IMR-90 (cell line): ENCODE measurements around the gene VAC14. TPM values are rescaled to one million over a fixed set of nuclear protein-coding genes. Genes with fewer than 3 reads are reported as not detected.

Experiments used
- ATAC-seq: fragments of 200-7000 bp; cut with Tn5 transposase; 2 replicates; pipeline ENCODE4 v1.9.1; 2020; ENCODE audit warnings: low read depth, mild to moderate bottlenecking, moderate library complexity
- BruUV-seq: library from RNA; stranded (reverse); fragments of 400-500 nt; replicated peaks from 2 replicates; lab custom pipeline; 2021; lab: Mats Ljungman, UMichigan
- CTCF ChIA-PET: fragments of 300-600 bp; formaldehyde crosslinking; extraction: SDS; loops from one replicate; lab custom pipeline; 2021; ENCODE audit warnings: antibody characterized with exemption; lab: Yijun Ruan, JAX
- POLR2A ChIA-PET: fragments of 300-600 bp; sonication (Branson Sonifier 250); formaldehyde crosslinking; loops from one replicate; lab custom pipeline; 2022; ENCODE audit warnings: antibody characterized with exemption; ENCODE audit not compliant: unreplicated experiment; lab: Charles Lee
- DNase-seq: peaks from one replicate; pipeline ENCODE4 v3.0.0; 2013
- H2AFZ ChIP-seq: replicated peaks from 2 replicates; pipeline ENCODE3; 2013; ENCODE audit warnings: low read length, mild to moderate bottlenecking; ENCODE audit not compliant: poor library complexity
- H2AK5ac ChIP-seq: 2 replicates; pipeline ENCODE4 v1.6.1; 2013; ENCODE audit warnings: low read depth, low read length, inconsistent platforms
- H2AK9ac ChIP-seq: replicated peaks from 2 replicates; pipeline ENCODE3; 2013; ENCODE audit warnings: mild to moderate bottlenecking, low read depth, low read length, moderate library complexity; ENCODE audit not compliant: poor library complexity
- H2BK120ac ChIP-seq: 2 replicates; pipeline ENCODE4 v1.6.1; 2013; ENCODE audit warnings: low read depth, low read length, inconsistent platforms
- H2BK15ac ChIP-seq: 3 replicates; pipeline ENCODE4 v1.6.1; 2013; ENCODE audit warnings: low read depth, low read length, inconsistent platforms
- H2BK20ac ChIP-seq: 2 replicates; pipeline ENCODE4 v1.6.1; 2013; ENCODE audit warnings: low read depth, mild to moderate bottlenecking, inconsistent platforms, low read length, moderate library complexity
- H2BK5ac ChIP-seq: 2 replicates; pipeline ENCODE4 v1.6.1; 2013; ENCODE audit warnings: mild to moderate bottlenecking, low read depth, low read length, inconsistent platforms; ENCODE audit not compliant: poor library complexity, severe bottlenecking
- H3K14ac ChIP-seq: replicated peaks from 2 replicates; pipeline ENCODE4 v1.6.1; 2013; ENCODE audit warnings: low read depth, low read length, inconsistent platforms
- H3K18ac ChIP-seq: 2 replicates; pipeline ENCODE4 v1.6.1; 2013; ENCODE audit warnings: low read depth, low read length, control low read depth
- H3K23ac ChIP-seq: 2 replicates; pipeline ENCODE4 v1.6.1; 2013; ENCODE audit warnings: low read depth, low read length, inconsistent platforms
- H3K27ac ChIP-seq: 2 replicates; pipeline ENCODE4 v1.5.1; 2013; ENCODE audit warnings: mild to moderate bottlenecking, control low read depth, low read length; ENCODE audit not compliant: insufficient read depth
- H3K27me3 ChIP-seq: 2 replicates; pipeline ENCODE4 v1.6.1; 2013; ENCODE audit warnings: low read length; ENCODE audit not compliant: control insufficient read depth, insufficient read depth
- H3K36me3 ChIP-seq: 2 replicates; pipeline ENCODE4 v1.6.1; 2013; ENCODE audit warnings: low read length, mixed read lengths; ENCODE audit not compliant: control insufficient read depth, insufficient read depth
- H3K4ac ChIP-seq: 2 replicates; pipeline ENCODE4 v1.6.1; 2013; ENCODE audit warnings: low read depth, low read length, inconsistent platforms
- H3K4me1 ChIP-seq: 2 replicates; pipeline ENCODE4 v1.6.1; 2013; ENCODE audit warnings: low read length, mixed read lengths; ENCODE audit not compliant: control insufficient read depth, insufficient read depth
- H3K4me2 ChIP-seq: 2 replicates; pipeline ENCODE4 v1.6.1; 2013; ENCODE audit warnings: low read depth, mild to moderate bottlenecking, control low read depth, low read length, moderate library complexity
- H3K4me3 ChIP-seq: 2 replicates; pipeline ENCODE4 v1.5.1; 2013; ENCODE audit warnings: low read depth, mild to moderate bottlenecking, control low read depth, low read length, moderate library complexity; ENCODE audit not compliant: insufficient read depth
- H3K56ac ChIP-seq: 2 replicates; pipeline ENCODE4 v1.6.1; 2013; ENCODE audit warnings: low read length, inconsistent platforms; ENCODE audit not compliant: insufficient read depth; ENCODE audit errors: extremely low read depth
- H3K79me1 ChIP-seq, 2 experiments: 2 replicates each; pipeline ENCODE4 v1.6.1; 2013; ENCODE audit warnings: low read length in 2 of 2, inconsistent platforms in 1 of 2, low read depth in 1 of 2
- H3K9ac ChIP-seq: 2 replicates; pipeline ENCODE4 v1.6.1; 2013; ENCODE audit warnings: low read depth, low read length, control low read depth
- H3K9me1 ChIP-seq: 2 replicates; pipeline ENCODE4 v1.6.1; 2013; ENCODE audit warnings: low read length, inconsistent platforms; ENCODE audit not compliant: insufficient read depth
- H3K9me3 ChIP-seq: 2 replicates; pipeline ENCODE4 v1.6.1; 2013; ENCODE audit warnings: low read length; ENCODE audit not compliant: control insufficient read depth, insufficient read depth
- H4K20me1 ChIP-seq: 2 replicates; pipeline ENCODE4 v1.6.1; 2013; ENCODE audit warnings: low read length, inconsistent platforms; ENCODE audit not compliant: insufficient read depth
- H4K5ac ChIP-seq: 2 replicates; pipeline ENCODE4 v1.6.1; 2013; ENCODE audit warnings: mild to moderate bottlenecking, low read depth, low read length, control low read depth
- H4K8ac ChIP-seq, 2 experiments: 2 replicates each; pipeline ENCODE4 v1.6.1; 2013; ENCODE audit warnings: low read depth in 2 of 2, low read length in 2 of 2, control low read depth in 1 of 2, inconsistent platforms in 1 of 2
- H4K91ac ChIP-seq: 2 replicates; pipeline ENCODE4 v1.6.1; 2013; ENCODE audit warnings: low read depth, low read length, inconsistent platforms; ENCODE audit not compliant: insufficient read depth
- BHLHE40 ChIP-seq: fragments of 150-350 bp; IDR thresholded peaks from 2 replicates; pipeline ENCODE4 v1.6.1; 2016; ENCODE audit warnings: mild to moderate bottlenecking, low read depth, low read length
- CEBPB ChIP-seq: IDR thresholded peaks from 2 replicates; pipeline ENCODE4 v1.6.1; 2012; ENCODE audit warnings: low read depth, low read length, improper control_type of control experiment
- CHD1 ChIP-seq: IDR thresholded peaks from 2 replicates; pipeline ENCODE4 v1.6.1; 2012; ENCODE audit warnings: low read depth, low read length, improper control_type of control experiment
- CTCF ChIP-seq: conservative IDR thresholded peaks from 2 replicates; pipeline ENCODE4 v1.5.1; 2012; ENCODE audit warnings: mild to moderate bottlenecking, low read depth, low read length, improper control_type of control experiment
- ELK1 ChIP-seq: fragments of 150-350 bp; IDR thresholded peaks from 2 replicates; pipeline ENCODE4 v1.6.1; 2016; ENCODE audit warnings: low read depth, mild to moderate bottlenecking, low read length, moderate library complexity, borderline replicate concordance
- FOS ChIP-seq: fragments of 150-350 bp; IDR thresholded peaks from 2 replicates; pipeline ENCODE4 v1.6.1; 2016; ENCODE audit warnings: low read depth, low read length
- MAFK ChIP-seq: IDR thresholded peaks from 2 replicates; pipeline ENCODE4 v1.6.1; 2012; ENCODE audit warnings: low read depth, low read length, improper control_type of control experiment
- MAZ ChIP-seq: IDR thresholded peaks from 2 replicates; pipeline ENCODE4 v1.6.1; 2012; ENCODE audit warnings: low read depth, mild to moderate bottlenecking, low read length, improper control_type of control experiment, moderate library complexity, borderline replicate concordance
- MXI1 ChIP-seq: IDR thresholded peaks from 2 replicates; pipeline ENCODE4 v1.6.1; 2012; ENCODE audit warnings: low read depth, mild to moderate bottlenecking, low read length, moderate library complexity, borderline replicate concordance
- NFE2L2 ChIP-seq: fragments of 150-350 bp; IDR thresholded peaks from 2 replicates; pipeline ENCODE4 v1.6.1; 2016; ENCODE audit warnings: low read depth, mild to moderate bottlenecking, low read length
- POLR2A ChIP-seq: IDR thresholded peaks from 2 replicates; pipeline ENCODE4 v1.6.1; 2012; ENCODE audit warnings: mild to moderate bottlenecking, low read depth, low read length
- RAD21 ChIP-seq: IDR thresholded peaks from 2 replicates; pipeline ENCODE4 v1.6.1; 2012; ENCODE audit warnings: low read length, improper control_type of control experiment
- RCOR1 ChIP-seq: IDR thresholded peaks from 2 replicates; pipeline ENCODE4 v1.6.1; 2012; ENCODE audit warnings: mild to moderate bottlenecking, low read length, improper control_type of control experiment; ENCODE audit not compliant: insufficient replicate concordance
- RFX5 ChIP-seq: IDR thresholded peaks from 2 replicates; pipeline ENCODE4 v1.8.0; 2012; ENCODE audit warnings: low read depth, mild to moderate bottlenecking, low read length, moderate library complexity
- SMC3 ChIP-seq: fragments of 150-350 bp; IDR thresholded peaks from 2 replicates; pipeline ENCODE4 v1.6.1; 2016; ENCODE audit warnings: low read depth, mild to moderate bottlenecking, antibody characterized with exemption, low read length, moderate library complexity
- USF2 ChIP-seq: fragments of 150-350 bp; IDR thresholded peaks from 2 replicates; pipeline ENCODE4 v1.6.1; 2017; ENCODE audit warnings: mild to moderate bottlenecking, antibody characterized with exemption, low read length, low read depth
- WGBS, 2 experiments: methylation state at CpG; one replicate each; pipeline versions ENCODE4 v1.1.5 to v1.1.7; 2013; ENCODE audit warnings: missing lambda C conversion rate in 2 of 2; ENCODE audit not compliant: insufficient read length in 1 of 2; ENCODE audit errors: extremely low coverage in 2 of 2; 5-methylcytosine and 5-hydroxymethylcytosine counted together
- dilution Hi-C: fragments of 300-500 bp; cut with HindIII; formaldehyde crosslinking; loops from one replicate; pipeline ENCODE4 v1.14.3; 2018; ENCODE audit warnings: low sequenced_read_pairs; ENCODE audit not compliant: unreplicated experiment
- in situ Hi-C: fragments of 300-500 bp; cut with MboI; formaldehyde crosslinking; loops from 3 replicates; pipeline ENCODE4 v1.14.3; 2019; ENCODE audit warnings: low sequenced_read_pairs, inconsistent platforms, mixed read lengths
- intact Hi-C: fragments of 100-400 bp; cut with micrococcal nuclease; formaldehyde crosslinking; loops from 2 replicates; pipeline ENCODE4 v1.10.0; 2022
- polyA plus RNA-seq, 3 experiments: library from polyadenylated mRNA; depleted of rRNA; stranded (reverse); fragments of >200 nt; gene quantifications; 2 replicates each; pipeline ENCODE4 v1.2.3, GENCODE V29; 2012; ENCODE audit warnings: low replicate concordance in 1 of 3
- total RNA-seq: library from RNA; depleted of rRNA; stranded (reverse); fragments of >200 nt; gene quantifications from 2 replicates; pipeline ENCODE4 v1.2.3, GENCODE V29; 2012

The VAC14 gene
- total and polyA plus RNA-seq, 2 of the 4 experiments (the other 2 are of a cell fraction): 21.1 to 40.2 TPM

GRCh38 chr16:70656065-70656711 is 144.8 kb downstream of the VAC14 start:
- intact Hi-C loops: no loop called here
- H4K20me1 ChIP-seq: peaks cover 12% of the 10 kb centered on the region
- dilution Hi-C loops: no loop called here

More at GRCh38 chr16:70656065-70656711, 144.8 kb downstream of the VAC14 start:
- Histone ChIP-seq H3K4me2 (no peak overlapping the region), H2BK120ac (no peak overlapping the region), H3K9ac (no peak overlapping the region), H3K9me3 (no peaks in the 10 kb centered on the region), H2AK5ac (no peak overlapping the region), H4K91ac (no peak overlapping the region), H4K8ac (no peak overlapping the region), H3K27me3 (no peaks in the 10 kb centered on the region), H3K18ac (no peak overlapping the region), H3K56ac (no peak overlapping the region), H3K4ac (no peak overlapping the region), H3K4me3 (no peak overlapping the region), H2BK20ac (no peak overlapping the region), H3K9me1 (no peaks in the 10 kb centered on the region), H2BK5ac (no peak overlapping the region), H3K79me1 (no peaks in the 10 kb centered on the region), H3K27ac (no peak overlapping the region), H3K14ac (no peak overlapping the region), H3K23ac (no peak overlapping the region), H2AFZ (no peak overlapping the region), H2AK9ac (no peak overlapping the region), H3K36me3 (no peaks in the 10 kb centered on the region), H4K5ac (no peak overlapping the region), H2BK15ac (no peak overlapping the region), H3K4me1 (peaks cover 3% of the 10 kb centered on the region)
- in situ Hi-C loops: no loop called here
- DNase-seq: no peak
- ChIA-PET POLR2A (no interaction called here), CTCF (no interaction called here)
- BruUV-seq: no TSS peak
- 53% methylated on average over 3 of the region's 8 CpGs; no CpG with 5 or more reads in 1 of the 2 experiments for WGBS, 2 experiments
- TF ChIP-seq BHLHE40: no peak
- TF ChIP-seq CHD1: no peak
- no peak for TF ChIP-seq ELK1
- no peak for TF ChIP-seq CTCF
- TF ChIP-seq MAZ: no peak
- no peak for TF ChIP-seq RCOR1
- TF ChIP-seq CEBPB: no peak
- no peak for TF ChIP-seq FOS
- TF ChIP-seq RFX5: no peak
- TF ChIP-seq SMC3: no peak
- no peak for TF ChIP-seq USF2
- no peak for TF ChIP-seq MXI1
- no peak for TF ChIP-seq MAFK
- no peak for TF ChIP-seq POLR2A
- no peak for TF ChIP-seq RAD21
- TF ChIP-seq NFE2L2: no peak
- no peak for ATAC-seq
